Measurements from ENCODE around the gene ZNF740.

DNA sequence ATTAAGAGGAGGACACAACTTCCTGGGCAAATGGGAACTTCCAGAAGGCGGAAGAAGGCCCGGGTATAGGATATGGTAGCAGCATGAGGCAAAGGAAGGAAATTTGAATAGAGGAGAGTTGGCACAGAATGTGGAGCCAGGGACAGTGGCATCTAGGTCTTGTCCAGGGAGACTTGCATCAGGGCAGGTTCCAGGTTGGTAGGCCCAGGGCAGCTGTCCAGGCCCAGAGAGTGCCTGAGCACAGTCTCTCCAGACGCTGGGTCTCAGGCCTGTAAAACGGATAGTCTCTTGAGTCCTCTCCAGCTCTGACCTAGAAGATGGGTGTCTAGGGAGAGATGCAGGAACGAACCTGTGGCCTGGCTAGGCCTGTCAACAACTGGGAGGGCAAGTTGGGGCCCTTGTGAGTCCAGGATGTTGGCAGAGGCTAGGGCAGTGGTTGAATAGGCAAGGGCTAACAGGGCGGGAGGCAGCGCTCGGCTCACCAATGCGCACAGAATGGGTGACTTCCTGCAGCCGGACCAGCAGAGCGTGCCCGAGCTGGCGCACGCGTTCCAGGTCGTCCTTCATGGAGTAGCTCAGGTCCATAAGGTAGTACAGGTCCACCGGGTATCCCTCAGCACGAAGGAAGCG is 16.6 kb downstream of the ZNF740 start:
- TF ChIP-seq, protein P1, sequence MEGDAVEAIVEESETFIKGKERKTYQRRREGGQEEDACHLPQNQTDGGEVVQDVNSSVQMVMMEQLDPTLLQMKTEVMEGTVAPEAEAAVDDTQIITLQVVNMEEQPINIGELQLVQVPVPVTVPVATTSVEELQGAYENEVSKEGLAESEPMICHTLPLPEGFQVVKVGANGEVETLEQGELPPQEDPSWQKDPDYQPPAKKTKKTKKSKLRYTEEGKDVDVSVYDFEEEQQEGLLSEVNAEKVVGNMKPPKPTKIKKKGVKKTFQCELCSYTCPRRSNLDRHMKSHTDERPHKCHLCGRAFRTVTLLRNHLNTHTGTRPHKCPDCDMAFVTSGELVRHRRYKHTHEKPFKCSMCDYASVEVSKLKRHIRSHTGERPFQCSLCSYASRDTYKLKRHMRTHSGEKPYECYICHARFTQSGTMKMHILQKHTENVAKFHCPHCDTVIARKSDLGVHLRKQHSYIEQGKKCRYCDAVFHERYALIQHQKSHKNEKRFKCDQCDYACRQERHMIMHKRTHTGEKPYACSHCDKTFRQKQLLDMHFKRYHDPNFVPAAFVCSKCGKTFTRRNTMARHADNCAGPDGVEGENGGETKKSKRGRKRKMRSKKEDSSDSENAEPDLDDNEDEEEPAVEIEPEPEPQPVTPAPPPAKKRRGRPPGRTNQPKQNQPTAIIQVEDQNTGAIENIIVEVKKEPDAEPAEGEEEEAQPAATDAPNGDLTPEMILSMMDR (IDR thresholded peaks at IDR 0.05) = no peak
- no peak for TF ChIP-seq POLR2A (IDR thresholded peaks at IDR 0.05)

Data from esophagus squamous epithelium (tissue), 4 donors.